HG03558 (cell line): Measurements from ENCODE around the gene CAPN3.

Experiments used
- ATAC-seq: cut with Tn5 transposase; IDR thresholded peaks from one replicate; pipeline ENCODE4 v1.9.1; 2021; ENCODE audit warnings: moderate number of reproducible peaks; ENCODE audit not compliant: unreplicated experiment; ENCODE audit errors: extremely low read depth

The CAPN3 gene

GRCh38 chr15:42385980-42386700, 26.8 kb downstream of the CAPN3 start:
- no peak for ATAC-seq

GRCh38 chr15:42387603-42388002, 28.3 kb downstream of the CAPN3 start:
- no peak for ATAC-seq

- ATAC-seq = no peak
These were observed 33.2 kb downstream of the CAPN3 start for GRCh38 chr15:42392309-42393024.

GRCh38 chr15:42394106-42394505, 34.8 kb downstream of the CAPN3 start:
- ATAC-seq = no peak

GRCh38 chr15:42395838-42396237, 36.5 kb downstream of the CAPN3 start:
- ATAC-seq = no peak

- ATAC-seq = no peak
These were observed 42.5 kb downstream of the CAPN3 start for GRCh38 chr15:42401544-42402454.

- ATAC-seq = no peak
These were observed 43.3 kb downstream of the CAPN3 start for GRCh38 chr15:42402455-42403205.

- ATAC-seq = no peak
These were observed 44.1 kb downstream of the CAPN3 start for GRCh38 chr15:42403389-42403788.

- ATAC-seq = no peak
These were observed 45.3 kb downstream of the CAPN3 start for GRCh38 chr15:42404461-42405235.

GRCh38 chr15:42405863-42406482, 46.7 kb downstream of the CAPN3 start:
- ATAC-seq = no peak

GRCh38 chr15:42408178-42408577, 48.9 kb downstream of the CAPN3 start:
- ATAC-seq = no peak

GRCh38 chr15:42409011-42409410, 49.7 kb downstream of the CAPN3 start:
- no peak for ATAC-seq

- ATAC-seq = no peak
These were observed 52.6 kb downstream of the CAPN3 start for GRCh38 chr15:42411884-42412283.

GRCh38 chr15:42413920-42414319, 54.6 kb downstream of the CAPN3 start:
- ATAC-seq = no peak

- no peak for ATAC-seq
These were observed 60.1 kb downstream of the CAPN3 start for GRCh38 chr15:42419369-42419768.

- ATAC-seq = no peak
These were observed 62.1 kb downstream of the CAPN3 start for GRCh38 chr15:42421376-42421775.

GRCh38 chr15:42427429-42428223, 68.3 kb downstream of the CAPN3 start:
- ATAC-seq = no peak

GRCh38 chr15:42444415-42445063, 85.2 kb downstream of the CAPN3 start:
- ATAC-seq = no peak
